DOHH2 (cell line): ENCODE data around the gene MYD88.
A peak's percentile ranks its signal among the peaks of the same experiment; 100 is the strongest.

ENCODE experiments used
- H3F3A ChIP-seq: fragments of 200-600 bp; sonication (generic), shearing (Covaris generic); 2 replicates; pipeline ENCODE4 v1.6.0; 2016; ENCODE audit warnings: antibody characterized with exemption, mild to moderate bottlenecking; ENCODE audit not compliant: control insufficient read depth, insufficient read depth
- H3K27ac ChIP-seq: fragments of 200-600 bp; sonication (generic); 2 replicates; pipeline ENCODE4 v1.5.1; 2014; ENCODE audit warnings: low read depth, mild to moderate bottlenecking, low read length, moderate library complexity
- H3K27me3 ChIP-seq: fragments of 200-600 bp; sonication (generic); 2 replicates; pipeline ENCODE4 v1.6.1; 2014; ENCODE audit warnings: mild to moderate bottlenecking, low read length, mixed read lengths; ENCODE audit not compliant: control insufficient read depth
- H3K36me3 ChIP-seq: fragments of 200-600 bp; sonication (generic); 2 replicates; pipeline ENCODE4 v1.6.1; 2014; ENCODE audit warnings: mild to moderate bottlenecking, low read length, moderate library complexity, mixed read lengths; ENCODE audit not compliant: control insufficient read depth
- H3K4me1 ChIP-seq: fragments of 200-600 bp; sonication (generic); 2 replicates; pipeline ENCODE4 v1.6.1; 2014; ENCODE audit warnings: mild to moderate bottlenecking, low read length, mixed read lengths; ENCODE audit not compliant: control insufficient read depth
- H3K4me2 ChIP-seq: fragments of 200-600 bp; sonication (generic); 2 replicates; pipeline ENCODE4 v1.6.0; 2014; ENCODE audit warnings: mild to moderate bottlenecking, low read length, moderate library complexity
- H3K4me3 ChIP-seq: fragments of 200-600 bp; sonication (generic); 2 replicates; pipeline ENCODE4 v1.5.1; 2014; ENCODE audit warnings: mild to moderate bottlenecking, low read length, mixed read lengths
- H3K79me2 ChIP-seq: fragments of 200-600 bp; sonication (generic); 2 replicates; pipeline ENCODE4 v1.6.1; 2014; ENCODE audit warnings: mild to moderate bottlenecking, low read length, mixed read lengths; ENCODE audit not compliant: control insufficient read depth
- H3K9me2 ChIP-seq: fragments of 200-600 bp; sonication (generic); replicated peaks from 2 replicates; pipeline ENCODE4 v1.6.1; 2014; ENCODE audit warnings: mild to moderate bottlenecking, low read length, mixed read lengths; ENCODE audit not compliant: control insufficient read depth
- H3K9me3 ChIP-seq: fragments of 200-600 bp; sonication (generic); 2 replicates; pipeline ENCODE4 v1.6.1; 2014; ENCODE audit warnings: antibody characterized with exemption, low read length, mixed read lengths; ENCODE audit not compliant: control insufficient read depth, insufficient read depth
- H4K20me1 ChIP-seq: fragments of 200-600 bp; sonication (generic); 2 replicates; pipeline ENCODE4 v1.6.0; 2014; ENCODE audit warnings: low read depth, mild to moderate bottlenecking, antibody characterized with exemption, low read length, moderate library complexity; ENCODE audit not compliant: control insufficient read depth, insufficient read depth
- CTCF ChIP-seq: fragments of 200-600 bp; sonication (generic); IDR thresholded peaks from one replicate; pipeline ENCODE4 v1.5.1; 2014; ENCODE audit warnings: antibody characterized with exemption, mild to moderate bottlenecking, low read depth, low read length; ENCODE audit not compliant: poor library complexity, severe bottlenecking
- EZH2phosphoT487 ChIP-seq: fragments of 200-600 bp; sonication (generic); IDR thresholded peaks from 2 replicates; pipeline ENCODE4 v1.6.1; 2017; ENCODE audit warnings: borderline replicate concordance, mild to moderate bottlenecking, antibody characterized with exemption, low read length, moderate library complexity, mixed read lengths

Gene MYD88

GRCh38 chr3:38115645-38116427 lies 22.6 kb upstream of the MYD88 start:
- Histone ChIP-seq H3K27me3 (peaks cover 8% of the 10 kb centered on the region; the same call in 1 of the 2 replicates), H3K4me2 (no peak overlapping the region), H4K20me1 (no peaks in the 10 kb centered on the region)

GRCh38 chr3:38116471-38117162 lies 21.8 kb upstream of the MYD88 start:
- peaks cover 8% of the 10 kb centered on the region; the same call in 1 of the 2 replicates for H3K27me3 ChIP-seq
- H3K9me2 ChIP-seq, result no peaks in the 10 kb centered on the region
- H3K4me2 ChIP-seq, result no peak overlapping the region
- H3K27ac ChIP-seq, result no peak overlapping the region
- no peaks in the 10 kb centered on the region for H3K9me3 ChIP-seq
- no peaks in the 10 kb centered on the region for H3F3A ChIP-seq
- no peaks in the 10 kb centered on the region for H3K79me2 ChIP-seq
- TF ChIP-seq EZH2phosphoT487 (no peak), CTCF (peak; percentile 41)
- no peaks in the 10 kb centered on the region for H4K20me1 ChIP-seq
- H3K4me1 ChIP-seq, result peaks cover 4% of the 10 kb centered on the region; the same call in 1 of the 2 replicates
- peaks cover 3% of the 10 kb centered on the region; the same call in 1 of the 2 replicates for H3K36me3 ChIP-seq
- H3K4me3 ChIP-seq, result no peak overlapping the region

More at GRCh38 chr3:38115645-38116427, 22.6 kb upstream of the MYD88 start:
- Histone ChIP-seq H3K79me2 (no peaks in the 10 kb centered on the region), H3K4me3 (no peak overlapping the region), H3K36me3 (no peaks in the 10 kb centered on the region), H3K9me3 (no peaks in the 10 kb centered on the region), H3F3A (no peaks in the 10 kb centered on the region), H3K9me2 (no peaks in the 10 kb centered on the region), H3K27ac (no peak overlapping the region), H3K4me1 (peaks cover 4% of the 10 kb centered on the region; the same call in 1 of the 2 replicates)
- TF ChIP-seq CTCF (no peak), EZH2phosphoT487 (no peak)

- H4K20me1 ChIP-seq, result no peaks in the 10 kb centered on the region
- no peaks in the 10 kb centered on the region for H3K9me2 ChIP-seq
- H3K4me3 ChIP-seq, result no peak overlapping the region
- peaks cover 7% of the 10 kb centered on the region for H3K36me3 ChIP-seq
- H3K9me3 ChIP-seq, result no peaks in the 10 kb centered on the region
- peaks cover 8% of the 10 kb centered on the region; the same call in 1 of the 2 replicates for H3K27me3 ChIP-seq
- H3K27ac ChIP-seq, result no peak overlapping the region
- no peaks in the 10 kb centered on the region for H3F3A ChIP-seq
- no peaks in the 10 kb centered on the region for H3K79me2 ChIP-seq
- H3K4me1 ChIP-seq, result peaks cover 4% of the 10 kb centered on the region; the same call in 1 of the 2 replicates
- H3K4me2 ChIP-seq, result no peak overlapping the region
- no peak for TF ChIP-seq EZH2phosphoT487
- no peak for TF ChIP-seq CTCF
Observed at GRCh38 chr3:38117163-38117716, 21.2 kb upstream of the MYD88 start.
